H9 (cell line): ENCODE results near the gene B9D2. TPM values are rescaled to one million over a fixed set of nuclear protein-coding genes. Genes with fewer than 3 reads are reported as not detected.

Experiments
- DNase-seq: peaks from one replicate; pipeline ENCODE4 v3.0.0-alpha.2; 2017
- H2AFZ ChIP-seq: one replicate; pipeline ENCODE4 v1.6.1; 2013; ENCODE audit warnings: mild to moderate bottlenecking, low read length, control low read depth, moderate library complexity
- H2AK5ac ChIP-seq: 2 replicates; pipeline ENCODE4 v1.6.1; 2013; ENCODE audit warnings: low read length, control low read depth, mixed read lengths; ENCODE audit not compliant: insufficient read length
- H2BK120ac ChIP-seq: one replicate; pipeline ENCODE4 v1.6.1; 2013; ENCODE audit warnings: low read depth, mild to moderate bottlenecking, low read length, control low read depth, inconsistent platforms; ENCODE audit not compliant: poor library complexity, severe bottlenecking
- H2BK12ac ChIP-seq: 2 replicates; pipeline ENCODE4 v1.6.1; 2013; ENCODE audit warnings: low read length, control low read depth, mixed read lengths, low read depth; ENCODE audit not compliant: insufficient read length
- H2BK15ac ChIP-seq: 2 replicates; pipeline ENCODE4 v1.6.1; 2013; ENCODE audit warnings: low read depth, low read length, control low read depth
- H2BK20ac ChIP-seq: one replicate; pipeline ENCODE4 v1.6.1; 2013; ENCODE audit warnings: low read depth, mild to moderate bottlenecking, low read length, control low read depth, inconsistent platforms; ENCODE audit not compliant: poor library complexity, severe bottlenecking
- H2BK5ac ChIP-seq: 2 replicates; pipeline ENCODE4 v1.6.1; 2013; ENCODE audit warnings: low read length, control low read depth, mixed read lengths; ENCODE audit not compliant: insufficient read length
- H3K14ac ChIP-seq: 2 replicates; pipeline ENCODE4 v1.6.1; 2013; ENCODE audit warnings: low read length, control low read depth; ENCODE audit not compliant: insufficient read depth
- H3K18ac ChIP-seq: 2 replicates; pipeline ENCODE4 v1.6.1; 2013; ENCODE audit warnings: low read depth, mild to moderate bottlenecking, mixed read lengths, low read length, control low read depth; ENCODE audit not compliant: insufficient read length
- H3K23ac ChIP-seq: 2 replicates; pipeline ENCODE4 v1.6.1; 2013; ENCODE audit warnings: low read length, control low read depth, mixed read lengths, low read depth; ENCODE audit not compliant: insufficient read length
- H3K23me2 ChIP-seq: 2 replicates; pipeline ENCODE4 v1.6.1; 2013; ENCODE audit warnings: low read depth, mild to moderate bottlenecking, mixed read lengths, low read length, control low read depth; ENCODE audit not compliant: insufficient read length, poor library complexity, severe bottlenecking
- H3K27ac ChIP-seq: 2 replicates; pipeline ENCODE4 v1.5.1; 2013; ENCODE audit warnings: low read length, control low read depth, mixed read lengths, low read depth; ENCODE audit not compliant: insufficient read length
- H3K27me3 ChIP-seq: 2 replicates; pipeline ENCODE4 v1.6.1; 2013; ENCODE audit warnings: low read length, control low read depth, inconsistent platforms; ENCODE audit not compliant: insufficient read depth
- H3K4ac ChIP-seq: 2 replicates; pipeline ENCODE4 v1.6.1; 2013; ENCODE audit warnings: low read depth, mild to moderate bottlenecking, control low read depth, inconsistent platforms, low read length, moderate library complexity
- H3K4me1 ChIP-seq: 2 replicates; pipeline ENCODE4 v1.6.1; 2013; ENCODE audit warnings: low read length, control low read depth, inconsistent platforms; ENCODE audit not compliant: insufficient read depth
- H3K4me2 ChIP-seq: 2 replicates; pipeline ENCODE4 v1.6.1; 2013; ENCODE audit warnings: low read length, control low read depth, mixed read lengths; ENCODE audit not compliant: insufficient read length, insufficient read depth
- H3K56ac ChIP-seq: 2 replicates; pipeline ENCODE4 v1.6.1; 2013; ENCODE audit warnings: low read depth, mild to moderate bottlenecking, mixed read lengths, low read length, control low read depth; ENCODE audit not compliant: insufficient read length
- H3K79me1 ChIP-seq: 2 replicates; pipeline ENCODE4 v1.6.1; 2013; ENCODE audit warnings: low read depth, mild to moderate bottlenecking, moderate library complexity, low read length, control low read depth, inconsistent platforms; ENCODE audit not compliant: insufficient read depth, poor library complexity, severe bottlenecking
- H3K79me2 ChIP-seq: 2 replicates; pipeline ENCODE4 v1.6.1; 2013; ENCODE audit warnings: low read length, control low read depth, inconsistent platforms; ENCODE audit not compliant: insufficient read depth
- H3K9ac ChIP-seq: 2 replicates; pipeline ENCODE4 v1.6.1; 2013; ENCODE audit warnings: low read length, control low read depth, mixed read lengths; ENCODE audit not compliant: insufficient read length; ENCODE audit errors: extremely low read depth
- H3K9me3 ChIP-seq: one replicate; pipeline ENCODE4 v1.6.1; 2013; ENCODE audit warnings: low read depth, low read length, inconsistent platforms; ENCODE audit not compliant: control insufficient read depth
- H3T11ph ChIP-seq: one replicate; pipeline ENCODE4 v1.6.1; 2013; ENCODE audit warnings: mild to moderate bottlenecking, low read length, control low read depth, inconsistent platforms
- H4K20me1 ChIP-seq: one replicate; pipeline ENCODE4 v1.6.1; 2013; ENCODE audit not compliant: control insufficient read depth, insufficient read length, insufficient read depth
- H4K5ac ChIP-seq: 2 replicates; pipeline ENCODE4 v1.6.1; 2013; ENCODE audit warnings: low read depth, mild to moderate bottlenecking, mixed read lengths, low read length, control low read depth; ENCODE audit not compliant: insufficient read length
- H4K8ac ChIP-seq: replicated peaks from 2 replicates; pipeline ENCODE4 v1.6.1; 2013; ENCODE audit warnings: low read length, control low read depth, mixed read lengths, low read depth; ENCODE audit not compliant: insufficient read length
- H4K91ac ChIP-seq: 2 replicates; pipeline ENCODE4 v1.6.1; 2013; ENCODE audit warnings: low read depth, mild to moderate bottlenecking, moderate library complexity, mixed read lengths, low read length, control low read depth; ENCODE audit not compliant: insufficient read length
- H3K27ac Mint-ChIP-seq, 3 experiments: 2 replicates in 2 of 3; 3 replicates in 1 of 3; pipeline ENCODE4 v1.8.0; 2020 to 2021; ENCODE audit warnings: mixed read lengths in 3 of 3, mild to moderate bottlenecking in 1 of 3, moderate library complexity in 1 of 3
- H3K27me3 Mint-ChIP-seq: 2 replicates; pipeline ENCODE4 v1.8.0; 2021; ENCODE audit warnings: low read depth, mild to moderate bottlenecking, moderate library complexity, mixed read lengths
- H3K36me3 Mint-ChIP-seq, 3 experiments: 2 replicates in 2 of 3; 3 replicates in 1 of 3; pipeline ENCODE4 v1.8.0; 2020 to 2021; ENCODE audit warnings: low read depth in 3 of 3, mixed read lengths in 3 of 3; ENCODE audit not compliant: insufficient read depth in 1 of 3
- H3K4me1 Mint-ChIP-seq, 2 experiments: 2 replicates each; pipeline ENCODE4 v1.8.0; 2020; ENCODE audit warnings: mixed read lengths in 2 of 2
- H3K4me3 Mint-ChIP-seq, 2 experiments: 2 replicates in 1 of 2; 3 replicates in 1 of 2; pipeline ENCODE4 v1.8.0; 2020 to 2021; ENCODE audit warnings: mild to moderate bottlenecking in 2 of 2, mixed read lengths in 2 of 2, moderate library complexity in 1 of 2
- H3K9me3 Mint-ChIP-seq, 2 experiments: 2 replicates in 1 of 2; 3 replicates in 1 of 2; pipeline ENCODE4 v1.8.0; 2020; ENCODE audit warnings: mild to moderate bottlenecking in 2 of 2, mixed read lengths in 2 of 2, moderate library complexity in 1 of 2
- WGBS: extraction: QIAGEN DNeasy Blood & Tissue Kit; methylation state at CpG from one replicate; pipeline ENCODE4 v1.1.7; 2013; ENCODE audit warnings: missing lambda C conversion rate, low lambda C conversion rate, mixed read lengths; ENCODE audit not compliant: insufficient read length; ENCODE audit errors: extremely low coverage; 5-methylcytosine and 5-hydroxymethylcytosine counted together
- total RNA-seq: library from RNA; stranded (reverse); gene quantifications from 2 replicates; pipeline ENCODE4 v1.2.1, GENCODE V29; 2021
- TF ChIP-seq, protein P1 (sequence below): fragments of 200-600 bp; sonication (generic); conservative IDR thresholded peaks from 3 replicates; pipeline ENCODE4 v1.8.0; 2021; ENCODE audit warnings: antibody characterized with exemption, mild to moderate bottlenecking

B9D2 gene
- total RNA-seq, 1 experiment from 2014 or later: 4.8 TPM

DNA sequence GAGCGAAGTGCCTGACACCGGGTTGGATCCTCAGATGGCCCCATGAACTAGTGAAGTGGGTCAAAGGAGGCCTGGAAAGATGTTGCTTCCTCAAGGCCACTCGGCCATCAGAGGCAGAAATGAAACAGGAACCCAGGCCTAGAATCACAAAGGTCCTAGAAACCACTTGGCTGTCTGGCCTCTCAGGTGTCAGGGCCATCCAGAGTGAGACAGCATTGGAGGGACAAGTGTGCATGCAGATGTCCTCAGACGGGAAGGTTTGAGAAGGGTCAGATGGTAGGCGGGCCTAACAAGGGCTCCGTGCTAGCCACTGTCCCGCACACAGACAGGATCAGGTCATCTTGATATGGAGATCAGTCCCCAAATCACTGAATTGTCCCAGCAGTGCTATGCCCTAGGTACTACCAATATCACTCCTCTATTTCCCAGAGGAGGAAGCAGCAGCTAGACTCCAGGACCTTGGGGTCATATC, 39.7 kb downstream of the B9D2 start:
- no peak overlapping the region for H3K14ac ChIP-seq
- H3T11ph ChIP-seq: no peak overlapping the region
- H3K79me2 ChIP-seq: no peaks in the 10 kb centered on the region
- WGBS: no CpG with 5 or more reads among the region's 7 CpGs
- no peak overlapping the region for H2AK5ac ChIP-seq
- H2BK20ac ChIP-seq: no peak overlapping the region
- no peak overlapping the region for H3K23ac ChIP-seq
- no peak overlapping the region for H4K8ac ChIP-seq
- H2BK120ac ChIP-seq: no peak overlapping the region
- H3K4ac ChIP-seq: no peak overlapping the region
- H3K9me3 Mint-ChIP-seq: no peaks in the 10 kb centered on the region
- H2BK5ac ChIP-seq: no peak overlapping the region
- H4K91ac ChIP-seq: no peak overlapping the region
- peak overlapping the region in 2 of 3 experiments; percentile 46 to 83; a peak in 3 of 7 replicates for H3K27ac Mint-ChIP-seq
- H3K27me3 Mint-ChIP-seq: peaks cover 1% of the 10 kb centered on the region; the same call in 1 of the 2 replicates
- H3K79me1 ChIP-seq: no peaks in the 10 kb centered on the region
- TF ChIP-seq, protein P1, sequence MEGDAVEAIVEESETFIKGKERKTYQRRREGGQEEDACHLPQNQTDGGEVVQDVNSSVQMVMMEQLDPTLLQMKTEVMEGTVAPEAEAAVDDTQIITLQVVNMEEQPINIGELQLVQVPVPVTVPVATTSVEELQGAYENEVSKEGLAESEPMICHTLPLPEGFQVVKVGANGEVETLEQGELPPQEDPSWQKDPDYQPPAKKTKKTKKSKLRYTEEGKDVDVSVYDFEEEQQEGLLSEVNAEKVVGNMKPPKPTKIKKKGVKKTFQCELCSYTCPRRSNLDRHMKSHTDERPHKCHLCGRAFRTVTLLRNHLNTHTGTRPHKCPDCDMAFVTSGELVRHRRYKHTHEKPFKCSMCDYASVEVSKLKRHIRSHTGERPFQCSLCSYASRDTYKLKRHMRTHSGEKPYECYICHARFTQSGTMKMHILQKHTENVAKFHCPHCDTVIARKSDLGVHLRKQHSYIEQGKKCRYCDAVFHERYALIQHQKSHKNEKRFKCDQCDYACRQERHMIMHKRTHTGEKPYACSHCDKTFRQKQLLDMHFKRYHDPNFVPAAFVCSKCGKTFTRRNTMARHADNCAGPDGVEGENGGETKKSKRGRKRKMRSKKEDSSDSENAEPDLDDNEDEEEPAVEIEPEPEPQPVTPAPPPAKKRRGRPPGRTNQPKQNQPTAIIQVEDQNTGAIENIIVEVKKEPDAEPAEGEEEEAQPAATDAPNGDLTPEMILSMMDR: no peak
- no peak overlapping the region for H3K56ac ChIP-seq
- no peak overlapping the region for H3K27ac ChIP-seq
- H2AFZ ChIP-seq: no peak overlapping the region
- H3K9me3 ChIP-seq: no peaks in the 10 kb centered on the region
- H3K4me1 Mint-ChIP-seq: peaks cover 51 to 52% of the 10 kb centered on the region in 2 experiments
- no peak overlapping the region for H2BK15ac ChIP-seq
- peaks cover 12% of the 10 kb centered on the region; the same call in 1 of the 2 replicates for H3K4me1 ChIP-seq
- H3K27me3 ChIP-seq: no peaks in the 10 kb centered on the region
- peaks cover 3 to 49% (median 21%) of the 10 kb centered on the region in 3 experiments; a peak in 5 of 7 replicates for H3K36me3 Mint-ChIP-seq
- H3K9ac ChIP-seq: no peak overlapping the region
- H4K20me1 ChIP-seq: peaks cover 3% of the 10 kb centered on the region
- H3K4me3 Mint-ChIP-seq: peak overlapping the region; percentile 56 to 83; a peak in 2 of 5 replicates
- no peak overlapping the region for H4K5ac ChIP-seq
- H3K18ac ChIP-seq: no peak overlapping the region
- peak overlapping the region; percentile 97 for H3K4me2 ChIP-seq
- no peak overlapping the region for H2BK12ac ChIP-seq
- DNase-seq: no peak
- H3K23me2 ChIP-seq: peaks cover 14% of the 10 kb centered on the region
